Caco-2 (cell line): Measurements from ENCODE around the gene HACD1. TPM values are rescaled to one million over a fixed set of nuclear protein-coding genes. Genes with fewer than 3 reads are reported as not detected.

Experiments used
- BruUV-seq: library from RNA; stranded (reverse); fragments of 400-500 nt; replicated peaks from 2 replicates; lab custom pipeline; 2021; lab: Mats Ljungman, UMichigan
- CTCF ChIA-PET: fragments of 300-600 bp; sonication (Branson Sonifier 250); formaldehyde crosslinking; loops from one replicate; lab custom pipeline; 2022; ENCODE audit warnings: antibody characterized with exemption; lab: Charles Lee
- POLR2A ChIA-PET: fragments of 300-600 bp; sonication (Branson Sonifier 250); formaldehyde crosslinking; loops from one replicate; lab custom pipeline; 2022; ENCODE audit warnings: antibody characterized with exemption; lab: Charles Lee
- DNase-seq, 2 experiments: peaks; one replicate each; pipeline versions ENCODE4 v3.0.0 to v3.0.0-alpha.2; 2020 to 2022
- H3K27me3 ChIP-seq: replicated peaks from 2 replicates; pipeline ENCODE4 v1.6.0; 2011; ENCODE audit warnings: low read length; ENCODE audit not compliant: control insufficient read depth, insufficient read depth
- H3K36me3 ChIP-seq: 2 replicates; pipeline ENCODE4 v1.5.1; 2011; ENCODE audit warnings: low read length; ENCODE audit not compliant: control insufficient read depth, insufficient read depth
- H3K4me1 ChIP-seq: fragments of 250-450 bp; sonication (Bioruptor Pico); 2 replicates; pipeline ENCODE4 v1.5.1; 2020; ENCODE audit warnings: mild to moderate bottlenecking
- H3K4me3 ChIP-seq: 2 replicates; pipeline ENCODE4 v1.5.1; 2011; ENCODE audit warnings: low read depth, mild to moderate bottlenecking, control low read depth, low read length
- H3K9me3 ChIP-seq: fragments of 250-450 bp; sonication (Bioruptor Pico); 2 replicates; pipeline ENCODE4 v1.5.1; 2020; ENCODE audit warnings: mild to moderate bottlenecking, moderate library complexity
- H3K27ac Mint-ChIP-seq: one replicate; pipeline ENCODE4 v1.8.0; 2022; ENCODE audit warnings: mixed read lengths; ENCODE audit not compliant: unreplicated experiment
- H3K27me3 Mint-ChIP-seq: one replicate; pipeline ENCODE4 v1.8.0; 2022; ENCODE audit warnings: mixed read lengths; ENCODE audit not compliant: insufficient read depth, unreplicated experiment
- H3K36me3 Mint-ChIP-seq: one replicate; pipeline ENCODE4 v1.8.0; 2022; ENCODE audit warnings: mild to moderate bottlenecking, mixed read lengths; ENCODE audit not compliant: insufficient read depth, unreplicated experiment
- H3K4me1 Mint-ChIP-seq: one replicate; pipeline ENCODE4 v1.8.0; 2022; ENCODE audit warnings: low read depth, mixed read lengths; ENCODE audit not compliant: unreplicated experiment
- H3K4me3 Mint-ChIP-seq: one replicate; pipeline ENCODE4 v1.8.0; 2022; ENCODE audit warnings: mild to moderate bottlenecking, moderate library complexity, mixed read lengths; ENCODE audit not compliant: unreplicated experiment
- H3K9me3 Mint-ChIP-seq: one replicate; pipeline ENCODE4 v1.8.0; 2022; ENCODE audit warnings: mixed read lengths; ENCODE audit not compliant: unreplicated experiment
- CTCF ChIP-seq, 2 experiments: fragments of 200-600 bp in 1 of 2; IDR thresholded peaks; 1 replicate in 1 of 2; 2 replicates in 1 of 2; pipeline versions ENCODE4 v1.5.1 to v1.8.0; 2011 to 2022; ENCODE audit warnings: antibody characterized with exemption in 1 of 2, control low read depth in 1 of 2, inconsistent platforms in 1 of 2, low read depth in 1 of 2, low read length in 1 of 2, mild to moderate bottlenecking in 1 of 2, moderate library complexity in 1 of 2; ENCODE audit not compliant: insufficient read depth in 1 of 2, severe bottlenecking in 1 of 2, unreplicated experiment in 1 of 2
- intact Hi-C: fragments of 100-400 bp; cut with micrococcal nuclease; formaldehyde crosslinking; loops from one replicate; pipeline ENCODE4 v1.10.0; 2022; ENCODE audit not compliant: unreplicated experiment
- total RNA-seq: library from RNA; stranded (reverse); gene quantifications from 2 replicates; pipeline ENCODE4 v1.2.3, GENCODE V29; 2022

The HACD1 gene
- total RNA-seq, 1 experiment from 2014 or later: 47.8 TPM

GRCh38 chr10:17616403-17617030 is 657 bp downstream of the HACD1 start:
- Mint-ChIP-seq H3K9me3 (no peaks in the 10 kb centered on the region), H3K27me3 (no peaks in the 10 kb centered on the region), H3K4me1 (peaks cover 6% of the 10 kb centered on the region), H3K36me3 (peaks cover 24% of the 10 kb centered on the region), H3K4me3 (peak overlapping the region; percentile 97), H3K27ac (peak overlapping the region; percentile 32)
- no peaks in the 10 kb centered on the region for H3K9me3 ChIP-seq
- no peaks in the 10 kb centered on the region for H3K27me3 ChIP-seq
- peak in 1 of 2 experiments; percentile 8 for TF ChIP-seq CTCF (IDR thresholded peaks at IDR 0.05; ENCODE audit: insufficient read depth in 1 of 2, low read depth in 1 of 2, low read length in 1 of 2, severe bottlenecking in 1 of 2, unreplicated experiment in 1 of 2)
- CTCF ChIA-PET: interaction anchor here (0.6 to 2.4 kb wide), 9 partner anchors 10 to 366 kb away, joined by 3 to 32 read pairs (median 4); partner anchors contain the start of gene STAM
- BruUV-seq: no TSS peak
- peak overlapping the region; percentile 98 for H3K4me3 ChIP-seq
- no peaks in the 10 kb centered on the region; the same call in 1 of the 2 replicates for H3K4me1 ChIP-seq
- POLR2A ChIA-PET: interaction anchor here (0.5 to 2.5 kb wide), 9 partner anchors 10 to 1188 kb away, joined by 3 to 80 read pairs (median 8); partner anchors contain the start of gene STAM
- DNase-seq: peak; percentile 83 to 89
- intact Hi-C loops: loop anchor here (1.0 to 5.0 kb wide), 4 partner anchors 16 to 91 kb away; partner anchors contain the start of gene STAM
- no peaks in the 10 kb centered on the region for H3K36me3 ChIP-seq

- H3K9me3 ChIP-seq: no peaks in the 10 kb centered on the region
- no peak overlapping the region for H3K4me3 Mint-ChIP-seq
- no peak overlapping the region for H3K27ac Mint-ChIP-seq
- peaks cover 15% of the 10 kb centered on the region for H3K36me3 Mint-ChIP-seq
- no peak for TF ChIP-seq CTCF (IDR thresholded peaks at IDR 0.05; ENCODE audit: insufficient read depth in 1 of 2, low read depth in 1 of 2, low read length in 1 of 2, severe bottlenecking in 1 of 2, unreplicated experiment in 1 of 2)
- H3K4me1 ChIP-seq: no peaks in the 10 kb centered on the region
- intact Hi-C loops: no loop called here
- no peaks in the 10 kb centered on the region for H3K27me3 ChIP-seq
- ChIA-PET CTCF (interaction anchor here (0.7 kb wide), 2 partner anchors 69 to 148 kb away, joined by 6 to 7 read pairs; no protein-coding TSS in a partner anchor), POLR2A (no interaction called here)
- H3K36me3 ChIP-seq: no peaks in the 10 kb centered on the region
- no TSS peak for BruUV-seq
- peaks cover 7% of the 10 kb centered on the region for H3K4me1 Mint-ChIP-seq
- no peaks in the 10 kb centered on the region for H3K27me3 Mint-ChIP-seq
- DNase-seq: no peak
- no peak overlapping the region for H3K4me3 ChIP-seq
- H3K9me3 Mint-ChIP-seq: no peaks in the 10 kb centered on the region
Measured at GRCh38 chr10:17609523-17610079, 7.6 kb downstream of the HACD1 start.

GRCh38 chr10:17607603-17608332 is 9.4 kb downstream of the HACD1 start:
- intact Hi-C loops: loop anchor here (1.0 kb wide), 5 partner anchors 136 to 609 kb away; no protein-coding TSS in a partner anchor
- POLR2A ChIA-PET: no interaction called here

More at GRCh38 chr10:17607603-17608332, 9.4 kb downstream of the HACD1 start:
- H3K9me3 ChIP-seq: no peaks in the 10 kb centered on the region
- BruUV-seq: no TSS peak
- TF ChIP-seq CTCF (IDR thresholded peaks at IDR 0.05; ENCODE audit: insufficient read depth in 1 of 2, low read depth in 1 of 2, low read length in 1 of 2, severe bottlenecking in 1 of 2, unreplicated experiment in 1 of 2): peak; percentile 88 to 89
- no peaks in the 10 kb centered on the region for H3K36me3 ChIP-seq
- no peaks in the 10 kb centered on the region for H3K9me3 Mint-ChIP-seq
- no peaks in the 10 kb centered on the region for H3K27me3 ChIP-seq
- no peaks in the 10 kb centered on the region for H3K27me3 Mint-ChIP-seq
- CTCF ChIA-PET: interaction anchor here (0.6 to 0.9 kb wide), 4 partner anchors 50 to 1165 kb away, joined by 3 to 7 read pairs (median 4); no protein-coding TSS in a partner anchor
- no peaks in the 10 kb centered on the region for H3K4me1 ChIP-seq
- no peak overlapping the region for H3K4me3 Mint-ChIP-seq
- H3K4me1 Mint-ChIP-seq: peaks cover 7% of the 10 kb centered on the region
- DNase-seq: peak in 1 of 2 experiments; percentile 65
- H3K36me3 Mint-ChIP-seq: peaks cover 7% of the 10 kb centered on the region
- no peak overlapping the region for H3K27ac Mint-ChIP-seq
- no peak overlapping the region for H3K4me3 ChIP-seq
